K562 (cell line): ENCODE measurements around the gene RASAL1. TPM values are rescaled to one million over a fixed set of nuclear protein-coding genes. Genes with fewer than 3 reads are reported as not detected.
A peak's percentile ranks its signal among the peaks of the same experiment; 100 is the strongest.

Source experiments
- CREM ChIP-seq: IDR thresholded peaks from 2 replicates; pipeline ENCODE4 v1.6.1; 2014; ENCODE audit warnings: antibody characterized with exemption, low read depth
- CTCFL ChIP-seq: IDR thresholded peaks from 2 replicates; pipeline ENCODE4 v1.6.1; 2011; ENCODE audit warnings: borderline replicate concordance, low read depth, mild to moderate bottlenecking, moderate library complexity, low read length; ENCODE audit not compliant: insufficient read depth, poor library complexity, severe bottlenecking
- ETV1 ChIP-seq: fragments of 450-650 bp; conservative IDR thresholded peaks from 2 replicates; pipeline ENCODE4 v1.6.1; 2016; ENCODE audit warnings: missing genetic modification characterization, control low read depth, low read depth, missing compliant biosample characterization
- KAT8 ChIP-seq: fragments of 450-650 bp; IDR thresholded peaks from 2 replicates; pipeline ENCODE4 v1.6.1; 2016; ENCODE audit warnings: low read depth, mild to moderate bottlenecking
- RB1 ChIP-seq: fragments of 450-650 bp; IDR thresholded peaks from 2 replicates; pipeline ENCODE4 v1.6.1; 2017; ENCODE audit warnings: low read depth, mild to moderate bottlenecking
- RBFOX2 ChIP-seq: fragments of 200-400 bp; formaldehyde crosslinking; IDR thresholded peaks from 2 replicates; pipeline ENCODE4 v1.6.1; 2017; ENCODE audit warnings: low read depth, mild to moderate bottlenecking, low read length, moderate library complexity
- SP1 ChIP-seq: sonication (generic); formaldehyde crosslinking; IDR thresholded peaks from 2 replicates; pipeline ENCODE4 v1.8.1; 2022; ENCODE audit warnings: mild to moderate bottlenecking, missing genetic modification reagents
- TAF1 ChIP-seq: IDR thresholded peaks from 2 replicates; pipeline ENCODE4 v1.6.1; 2011; ENCODE audit warnings: mild to moderate bottlenecking, low read length, moderate library complexity; ENCODE audit not compliant: insufficient read depth, control insufficient read depth, severe bottlenecking; ENCODE audit errors: extremely low read depth
- THRA ChIP-seq: fragments of 450-650 bp; IDR thresholded peaks from 2 replicates; pipeline ENCODE4 v1.6.1; 2017; ENCODE audit warnings: mild to moderate bottlenecking, moderate library complexity
- YY1 ChIP-seq, 3 experiments: IDR thresholded peaks; 2 replicates each; pipeline ENCODE4 v1.6.1; 2011; ENCODE audit warnings: low read length in 2 of 3, mild to moderate bottlenecking in 2 of 3, moderate library complexity in 2 of 3, borderline replicate concordance in 1 of 3, control low read depth in 1 of 3, low read depth in 1 of 3; ENCODE audit not compliant: insufficient read depth in 3 of 3, insufficient replicate concordance in 2 of 3, control insufficient read depth in 1 of 3, insufficient read length in 1 of 3; ENCODE audit errors: extremely low read depth in 1 of 3
- ZBTB33 ChIP-seq: sonication (generic); formaldehyde crosslinking; IDR thresholded peaks from 2 replicates; pipeline ENCODE4 v1.8.1; 2023; ENCODE audit warnings: mild to moderate bottlenecking, missing genetic modification reagents
- ZBTB7A ChIP-seq: IDR thresholded peaks from 2 replicates; pipeline ENCODE4 v1.6.1; 2011; ENCODE audit warnings: low read depth, mild to moderate bottlenecking, low read length, moderate library complexity, borderline replicate concordance; ENCODE audit not compliant: control insufficient read depth
- polyA plus RNA-seq, 8 experiments: library from polyadenylated mRNA; depleted of rRNA in 4 of 8; stranded (reverse) in 5 of 8; unstranded in 3 of 8; fragments of >200 nt; fragmentation: Nextera tagmentation in 2 of 8; fragmentation: Illumina TruSeq in 1 of 8; extraction: Ambion mirVana in 2 of 8; extraction: Trizol in 1 of 8; gene quantifications; 2 replicates each; pipeline versions ENCODE4 v1.2.1 to v1.2.3, GENCODE V29; 2011 to 2014; ENCODE audit warnings: inconsistent platforms in 1 of 8, missing spikeins in 1 of 8
- total RNA-seq, 7 experiments: library from RNA; depleted of rRNA in 6 of 7; stranded (reverse); fragments of >200 nt in 6 of 7; fragmentation: Illumina TruSeq in 2 of 7; extraction: Trizol in 2 of 7; gene quantifications; 2 replicates each; pipeline versions ENCODE4 v1.2.1 to v1.2.3, GENCODE V29; 2011 to 2021; ENCODE audit warnings: low replicate concordance in 1 of 7
- TF ChIP-seq, protein P1 (sequence below): sonication (generic); formaldehyde crosslinking; IDR thresholded peaks from 2 replicates; pipeline ENCODE4 v1.8.0; 2022; ENCODE audit warnings: missing genetic modification reagents, mild to moderate bottlenecking, moderate library complexity, borderline replicate concordance
- TF ChIP-seq, protein P2 (sequence below): sonication (generic); formaldehyde crosslinking; IDR thresholded peaks from 2 replicates; pipeline ENCODE4 v1.9.0; 2022; ENCODE audit warnings: mild to moderate bottlenecking, missing genetic modification reagents

RASAL1 gene
- total and polyA plus RNA-seq, 9 of the 15 experiments (the other 6 are each of a cell fraction or from before 2014, with no cell fraction given): 0.06 to 0.16 (median 0.14) TPM; not detected in 6

DNA sequence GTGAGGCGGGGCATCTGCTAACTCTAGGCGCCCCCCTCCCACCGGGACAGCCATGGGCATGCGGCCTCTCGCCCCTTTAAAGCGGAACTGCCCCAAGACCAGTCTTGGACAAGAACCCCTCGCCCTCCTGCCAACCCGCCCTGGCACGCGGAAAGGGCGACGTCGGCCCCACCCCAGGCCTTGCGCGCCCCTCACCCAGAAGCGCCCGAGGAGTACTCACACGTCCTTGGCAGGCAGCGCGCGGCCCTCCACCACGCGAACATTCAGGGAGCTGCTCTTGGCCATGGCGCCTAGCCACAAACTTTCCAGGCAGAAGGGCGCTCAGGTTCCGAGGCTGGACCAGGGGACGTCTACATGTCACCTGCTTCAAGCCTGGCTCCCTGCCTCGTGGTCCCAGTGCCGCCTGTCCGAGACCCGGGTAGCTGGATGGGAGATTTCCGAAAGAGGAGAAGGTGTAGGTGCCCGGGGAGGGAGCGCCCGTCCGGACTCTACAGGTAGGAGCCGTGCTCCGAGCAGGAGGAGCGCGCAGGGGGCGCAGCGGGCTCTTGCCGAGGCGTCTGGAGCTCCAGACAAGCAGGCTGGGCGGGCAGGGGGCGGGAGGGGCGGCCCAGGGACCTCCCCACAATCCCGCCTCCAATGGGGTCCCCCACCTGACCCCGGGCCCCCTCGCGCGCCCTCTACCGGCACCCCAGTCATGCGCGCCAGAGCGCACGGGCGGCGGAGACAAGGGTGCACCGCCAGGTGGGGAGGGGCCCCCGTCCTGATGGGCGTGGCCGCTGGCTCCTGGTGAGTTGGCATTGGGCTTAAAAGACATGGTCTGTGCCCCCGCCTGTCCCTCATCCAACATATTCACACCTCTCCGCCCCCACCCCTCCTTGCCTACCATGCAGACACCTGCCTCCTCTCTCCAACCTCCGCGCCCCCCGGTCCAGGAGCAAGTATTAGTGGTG, at the start of gene RASAL1 (continued):
- TF ChIP-seq, protein P1, sequence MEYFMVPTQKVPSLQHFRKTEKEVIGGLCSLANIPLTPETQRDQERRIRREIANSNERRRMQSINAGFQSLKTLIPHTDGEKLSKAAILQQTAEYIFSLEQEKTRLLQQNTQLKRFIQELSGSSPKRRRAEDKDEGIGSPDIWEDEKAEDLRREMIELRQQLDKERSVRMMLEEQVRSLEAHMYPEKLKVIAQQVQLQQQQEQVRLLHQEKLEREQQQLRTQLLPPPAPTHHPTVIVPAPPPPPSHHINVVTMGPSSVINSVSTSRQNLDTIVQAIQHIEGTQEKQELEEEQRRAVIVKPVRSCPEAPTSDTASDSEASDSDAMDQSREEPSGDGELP (CRISPR knock-in tag): peak; percentile 52; the same call in 1 of the 2 replicates
- TF ChIP-seq ETV1 (tag) (no peak), ZBTB33 (CRISPR knock-in tag) (peak; percentile 81), RB1 (peak; percentile 49; the same call in 1 of the 2 replicates), CTCFL (peak; percentile 37), TAF1 (no peak), SP1 (CRISPR knock-in tag) (0 out of 2 replicates have a peak, but pooled peaks have one; percentile 17), YY1 (IDR thresholded peaks at IDR 0.05; ENCODE audit: borderline replicate concordance in 1 of 3, control insufficient read depth in 1 of 3, extremely low read depth in 1 of 3, insufficient read depth in 3 of 3, insufficient read length in 1 of 3, insufficient replicate concordance in 2 of 3, low read depth in 1 of 3, low read length in 2 of 3) (peak in 1 of 3 experiments; percentile 35), ZBTB7A (peak; percentile 87), RBFOX2 (0 out of 2 replicates have a peak, but pooled peaks have one; percentile 24), CREM (0 out of 2 replicates have a peak, but pooled peaks have one; percentile 41), THRA (no peak), KAT8 (no peak)
- TF ChIP-seq, protein P2, sequence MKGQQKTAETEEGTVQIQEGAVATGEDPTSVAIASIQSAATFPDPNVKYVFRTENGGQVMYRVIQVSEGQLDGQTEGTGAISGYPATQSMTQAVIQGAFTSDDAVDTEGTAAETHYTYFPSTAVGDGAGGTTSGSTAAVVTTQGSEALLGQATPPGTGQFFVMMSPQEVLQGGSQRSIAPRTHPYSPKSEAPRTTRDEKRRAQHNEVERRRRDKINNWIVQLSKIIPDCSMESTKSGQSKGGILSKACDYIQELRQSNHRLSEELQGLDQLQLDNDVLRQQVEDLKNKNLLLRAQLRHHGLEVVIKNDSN (CRISPR knock-in tag): peak; percentile 12; the same call in 1 of the 2 replicates
